ENCODE measurements around the gene CBX5.
"Not testable (repeated sequence)": the region's sequence is repeated elsewhere in the genome, so short reads cannot be mapped to it uniquely, and the experiment has no call there.

GRCh38 chr12:54227927-54228326 is 52.0 kb downstream of the CBX5 start:
- TF ChIP-seq CTCF (conservative IDR thresholded peaks at IDR 0.05; ENCODE audit: low read length); EZH2phosphoT487 (IDR thresholded peaks at IDR 0.05; ENCODE audit: borderline replicate concordance, low read depth, low read length): not testable (repeated sequence)
